Measurements from ENCODE around the gene SNU13.
"Not testable (repeated sequence)": the region's sequence is repeated elsewhere in the genome, so short reads cannot be mapped to it uniquely, and the experiment has no call there.

Gene SNU13

GRCh38 chr22:41688365-41689211 is at the start of gene SNU13:
Gene SNU13 (minus strand): TSS chr22:41688867. CDS start chr22:41688796, 71 bp downstream.
- DNase-seq, result peak; percentile 85

- not testable (repeated sequence) for DNase-seq
These were observed 44.6 kb upstream of the SNU13 start for GRCh38 chr22:41733241-41733640.

GRCh38 chr22:41732096-41732772 is 43.6 kb upstream of the SNU13 start:
- DNase-seq, result no peak

- no peak for DNase-seq
These were observed 42.9 kb upstream of the SNU13 start for GRCh38 chr22:41731609-41732008.

GRCh38 chr22:41725510-41726110 is 36.9 kb upstream of the SNU13 start:
- no peak for DNase-seq

GRCh38 chr22:41722496-41722895 is 33.8 kb upstream of the SNU13 start:
- no peak for DNase-seq

- DNase-seq, result no peak
These were observed 24.3 kb upstream of the SNU13 start for GRCh38 chr22:41713004-41713403.

- DNase-seq, result no peak
These were observed 20.7 kb upstream of the SNU13 start for GRCh38 chr22:41709341-41709740.

- DNase-seq, result no peak
These were observed 14.1 kb upstream of the SNU13 start for GRCh38 chr22:41702763-41703162.

- DNase-seq, result no peak
These were observed 11.4 kb upstream of the SNU13 start for GRCh38 chr22:41700108-41700364.

GRCh38 chr22:41699264-41700107 is 10.8 kb upstream of the SNU13 start, which contains the start of gene MEI1:
Gene MEI1 (plus strand): TSS chr22:41699503. CDS start chr22:41699539, 36 bp downstream.
- DNase-seq, result no peak

GRCh38 chr22:41697126-41697775 is 8.6 kb upstream of the SNU13 start:
- DNase-seq, result peak; percentile 77

- no peak for DNase-seq
These were observed 8.0 kb upstream of the SNU13 start for GRCh38 chr22:41696703-41697102.

GRCh38 chr22:41695211-41695610 is 6.5 kb upstream of the SNU13 start:
- DNase-seq, result no peak

GRCh38 chr22:41690476-41690875 is 1.8 kb upstream of the SNU13 start:
- no peak for DNase-seq

GRCh38 chr22:41687901-41688364 is 734 bp downstream of the SNU13 start:
- DNase-seq, result no peak

GRCh38 chr22:41686890-41687289 is 1.8 kb downstream of the SNU13 start:
- DNase-seq, result not testable (repeated sequence)

GRCh38 chr22:41684194-41684593 is 4.5 kb downstream of the SNU13 start:
- no peak for DNase-seq

- no peak for DNase-seq
These were observed 5.1 kb downstream of the SNU13 start for GRCh38 chr22:41683616-41684015.

- DNase-seq, result no peak
These were observed 5.6 kb downstream of the SNU13 start for GRCh38 chr22:41683052-41683451.

- no peak for DNase-seq
These were observed 6.4 kb downstream of the SNU13 start for GRCh38 chr22:41682033-41682807.

- DNase-seq, result no peak
These were observed 7.1 kb downstream of the SNU13 start for GRCh38 chr22:41681616-41682015.
